HL-60 (cell line): Measurements from ENCODE around the gene SIX2.

Experiments used
- GABPA ChIP-seq: IDR thresholded peaks from 2 replicates; pipeline ENCODE4 v1.6.1; 2012; ENCODE audit warnings: low read depth
- POLR2AphosphoS5 ChIP-seq: IDR thresholded peaks from 2 replicates; pipeline ENCODE4 v1.6.1; 2012; ENCODE audit warnings: low read depth
- REST ChIP-seq: IDR thresholded peaks from 2 replicates; pipeline ENCODE4 v1.6.1; 2012; ENCODE audit warnings: low read depth; ENCODE audit not compliant: insufficient replicate concordance
- SPI1 ChIP-seq: IDR thresholded peaks from 2 replicates; pipeline ENCODE4 v1.6.1; 2012; ENCODE audit warnings: low read depth, mild to moderate bottlenecking, borderline replicate concordance
- TF ChIP-seq, protein P1 (sequence below): IDR thresholded peaks from one replicate; pipeline ENCODE4 v1.5.1; 2011; ENCODE audit warnings: low read length, control low read depth, inconsistent platforms; ENCODE audit not compliant: insufficient read depth

GRCh38 chr2:45013229-45014015 is 4.2 kb upstream of the SIX2 start:
- TF ChIP-seq, protein P1, sequence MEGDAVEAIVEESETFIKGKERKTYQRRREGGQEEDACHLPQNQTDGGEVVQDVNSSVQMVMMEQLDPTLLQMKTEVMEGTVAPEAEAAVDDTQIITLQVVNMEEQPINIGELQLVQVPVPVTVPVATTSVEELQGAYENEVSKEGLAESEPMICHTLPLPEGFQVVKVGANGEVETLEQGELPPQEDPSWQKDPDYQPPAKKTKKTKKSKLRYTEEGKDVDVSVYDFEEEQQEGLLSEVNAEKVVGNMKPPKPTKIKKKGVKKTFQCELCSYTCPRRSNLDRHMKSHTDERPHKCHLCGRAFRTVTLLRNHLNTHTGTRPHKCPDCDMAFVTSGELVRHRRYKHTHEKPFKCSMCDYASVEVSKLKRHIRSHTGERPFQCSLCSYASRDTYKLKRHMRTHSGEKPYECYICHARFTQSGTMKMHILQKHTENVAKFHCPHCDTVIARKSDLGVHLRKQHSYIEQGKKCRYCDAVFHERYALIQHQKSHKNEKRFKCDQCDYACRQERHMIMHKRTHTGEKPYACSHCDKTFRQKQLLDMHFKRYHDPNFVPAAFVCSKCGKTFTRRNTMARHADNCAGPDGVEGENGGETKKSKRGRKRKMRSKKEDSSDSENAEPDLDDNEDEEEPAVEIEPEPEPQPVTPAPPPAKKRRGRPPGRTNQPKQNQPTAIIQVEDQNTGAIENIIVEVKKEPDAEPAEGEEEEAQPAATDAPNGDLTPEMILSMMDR = no peak
- TF ChIP-seq POLR2AphosphoS5 (no peak), REST (no peak), SPI1 (no peak), GABPA (no peak)
